ENCODE data around the gene GNG7.
"Not testable (repeated sequence)": the region's sequence is repeated elsewhere in the genome, so short reads cannot be mapped to it uniquely, and the experiment has no call there.

Gene GNG7

GRCh38 chr19:2616741-2617392, 85.6 kb downstream of the GNG7 start:
- peak; percentile 69 for DNase-seq

- no peak for DNase-seq
Observed at GRCh38 chr19:2615782-2616181, 86.7 kb downstream of the GNG7 start.

GRCh38 chr19:2613507-2614295, 88.8 kb downstream of the GNG7 start:
- DNase-seq: peak; percentile 58

- DNase-seq: no peak
Observed at GRCh38 chr19:2612619-2613249, 89.8 kb downstream of the GNG7 start.

GRCh38 chr19:2611483-2612464, 90.7 kb downstream of the GNG7 start:
- no peak for DNase-seq

GRCh38 chr19:2610637-2611482, 91.6 kb downstream of the GNG7 start:
- DNase-seq: peak; percentile 82

- no peak for DNase-seq
Observed at GRCh38 chr19:2609389-2610116, 92.9 kb downstream of the GNG7 start.

- DNase-seq: not testable (repeated sequence)
Observed at GRCh38 chr19:2609034-2609388, 93.5 kb downstream of the GNG7 start.

GRCh38 chr19:2608602-2608922, 93.9 kb downstream of the GNG7 start:
- DNase-seq: no peak

- peak; percentile 73 for DNase-seq
Observed at GRCh38 chr19:2607712-2608601, 94.5 kb downstream of the GNG7 start.

GRCh38 chr19:2606774-2607173, 95.7 kb downstream of the GNG7 start:
- DNase-seq: not testable (repeated sequence)

- not testable (repeated sequence) for DNase-seq
Observed at GRCh38 chr19:2605889-2606288, 96.6 kb downstream of the GNG7 start.

GRCh38 chr19:2604747-2605329, 97.7 kb downstream of the GNG7 start:
- no peak for DNase-seq

- no peak for DNase-seq
Observed at GRCh38 chr19:2603334-2603733, 99.2 kb downstream of the GNG7 start.

- DNase-seq: no peak
Observed at GRCh38 chr19:2602391-2603181, 99.9 kb downstream of the GNG7 start.

- DNase-seq: no peak
Observed at GRCh38 chr19:2600914-2601870, 101.3 kb downstream of the GNG7 start.

- no peak for DNase-seq
Observed at GRCh38 chr19:2594319-2594718, 108.2 kb downstream of the GNG7 start.

GRCh38 chr19:2592824-2593223, 109.7 kb downstream of the GNG7 start:
- DNase-seq: no peak

Data from CD4-positive, alpha-beta T cell treated with Interferon gamma for 1 hour (primary cell).